ENCODE results near the gene FAM50B.
A peak's percentile ranks its signal among the peaks of the same experiment; 100 is the strongest.

The FAM50B gene, protein sequence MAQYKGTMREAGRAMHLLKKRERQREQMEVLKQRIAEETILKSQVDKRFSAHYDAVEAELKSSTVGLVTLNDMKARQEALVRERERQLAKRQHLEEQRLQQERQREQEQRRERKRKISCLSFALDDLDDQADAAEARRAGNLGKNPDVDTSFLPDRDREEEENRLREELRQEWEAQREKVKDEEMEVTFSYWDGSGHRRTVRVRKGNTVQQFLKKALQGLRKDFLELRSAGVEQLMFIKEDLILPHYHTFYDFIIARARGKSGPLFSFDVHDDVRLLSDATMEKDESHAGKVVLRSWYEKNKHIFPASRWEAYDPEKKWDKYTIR

DNA sequence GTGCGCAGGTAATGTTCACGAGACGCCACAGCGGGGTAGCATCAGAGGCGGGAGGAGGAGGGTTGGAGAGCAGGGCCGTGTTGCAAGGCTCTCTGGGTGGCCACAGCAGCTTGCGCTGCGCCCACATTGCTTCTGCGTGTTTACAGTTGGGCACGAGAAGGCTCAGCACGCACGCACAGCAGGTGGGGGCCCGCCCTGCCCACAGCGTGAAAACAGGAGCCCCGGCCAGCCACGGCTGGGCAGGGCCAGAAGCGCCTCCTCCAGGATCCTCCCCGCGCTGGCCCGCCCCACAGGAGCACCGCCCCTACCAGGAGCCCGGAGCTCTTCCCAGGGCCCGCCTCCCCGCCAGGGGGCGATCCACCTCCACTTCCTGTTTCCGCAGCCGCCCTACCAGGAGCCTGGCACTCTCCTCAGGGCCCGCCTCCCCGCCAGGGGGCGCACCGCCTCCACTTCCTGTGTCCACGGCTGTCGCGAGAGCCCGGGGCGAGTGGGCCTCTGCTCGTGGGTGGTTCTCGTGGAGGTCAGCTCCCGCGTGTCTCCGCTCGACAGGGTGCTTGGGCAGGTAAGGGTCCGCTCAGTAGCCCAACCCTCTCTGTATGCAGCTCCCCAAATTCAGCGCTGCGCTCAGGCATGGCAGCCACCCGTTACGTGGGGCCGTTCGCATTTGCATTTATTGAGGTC lies at the start of gene FAM50B:
FAM50B (plus strand) TSS at position 449 of the 681 bp plus-strand sequence. CDS start 439 bp downstream, outside the sequence.
- peak; percentile 91 for DNase-seq

DNA sequence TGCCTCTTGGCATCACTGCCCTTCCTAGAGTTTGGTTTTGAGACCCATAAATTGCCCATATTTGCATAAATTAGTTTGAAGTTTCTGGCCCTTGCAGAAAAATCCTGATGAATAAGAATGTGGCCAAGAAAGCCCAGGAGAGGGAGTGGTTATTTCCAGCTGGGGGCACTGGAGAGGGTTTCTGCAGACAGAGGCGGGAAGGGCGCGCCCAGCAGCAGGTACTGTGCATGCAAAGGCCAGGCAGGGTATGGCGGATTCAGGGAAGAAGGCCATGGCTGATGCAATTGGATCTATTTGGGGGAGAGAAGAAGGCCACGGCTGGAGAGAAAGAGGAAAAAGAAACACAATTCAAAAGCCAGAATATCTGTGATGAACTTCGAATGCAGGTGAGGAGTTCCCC lies 49.5 kb upstream of the FAM50B start:
- no peak for DNase-seq

DNA sequence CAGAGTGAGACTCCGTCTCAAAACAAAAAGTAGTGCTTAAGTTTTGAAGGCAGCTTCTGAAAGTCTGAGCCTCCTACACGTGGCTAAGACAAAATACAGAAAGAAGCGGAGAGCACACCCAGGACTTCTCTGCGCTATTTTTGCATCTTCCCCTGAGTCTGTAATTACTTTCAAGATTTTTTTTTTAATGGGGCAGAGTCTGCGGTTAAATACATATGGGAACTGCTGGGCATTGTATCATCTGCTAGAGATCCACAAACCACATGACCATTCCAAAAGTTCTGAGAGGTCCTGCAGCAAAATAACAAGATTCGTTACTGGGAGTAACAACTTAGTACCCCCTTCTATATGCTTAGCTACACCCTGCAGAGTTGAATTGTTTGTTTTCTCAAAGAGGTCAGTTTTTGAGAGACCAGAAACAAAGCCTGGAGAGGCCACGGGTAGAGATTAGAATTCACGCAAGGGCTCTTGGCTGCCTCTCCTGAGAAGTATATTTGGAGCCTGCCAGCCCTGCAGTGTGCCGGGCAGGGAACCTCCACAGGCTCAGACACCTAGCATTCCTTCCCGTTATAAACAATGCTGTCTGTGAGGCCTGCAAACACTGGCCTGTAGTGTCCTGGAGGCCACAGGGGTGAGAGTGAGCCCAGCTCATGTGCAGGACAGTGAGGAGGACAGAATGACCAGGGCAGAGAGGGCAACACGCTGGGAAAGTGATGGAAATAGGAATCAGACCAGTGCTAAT lies 48.2 kb upstream of the FAM50B start:
- no peak for DNase-seq

DNA sequence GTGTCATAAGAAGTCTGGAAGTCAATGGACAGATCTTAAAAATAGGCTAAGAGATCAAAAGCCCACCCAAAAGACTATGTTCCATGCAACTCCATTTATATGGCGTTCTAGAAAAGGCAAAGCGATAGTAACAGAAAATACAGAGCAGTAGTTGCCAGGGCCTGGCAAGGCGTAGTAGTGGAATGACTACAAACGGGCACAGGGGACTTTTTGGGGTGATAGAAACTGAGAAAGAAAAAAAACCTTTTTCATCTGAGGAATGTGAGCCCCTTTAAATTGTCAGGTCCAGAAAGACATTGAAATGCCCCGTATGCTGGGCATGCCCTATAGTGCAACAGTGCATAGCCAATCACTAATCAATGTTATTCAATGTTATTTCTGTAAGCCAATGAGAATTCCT lies 47.2 kb upstream of the FAM50B start:
- DNase-seq = no peak

DNA sequence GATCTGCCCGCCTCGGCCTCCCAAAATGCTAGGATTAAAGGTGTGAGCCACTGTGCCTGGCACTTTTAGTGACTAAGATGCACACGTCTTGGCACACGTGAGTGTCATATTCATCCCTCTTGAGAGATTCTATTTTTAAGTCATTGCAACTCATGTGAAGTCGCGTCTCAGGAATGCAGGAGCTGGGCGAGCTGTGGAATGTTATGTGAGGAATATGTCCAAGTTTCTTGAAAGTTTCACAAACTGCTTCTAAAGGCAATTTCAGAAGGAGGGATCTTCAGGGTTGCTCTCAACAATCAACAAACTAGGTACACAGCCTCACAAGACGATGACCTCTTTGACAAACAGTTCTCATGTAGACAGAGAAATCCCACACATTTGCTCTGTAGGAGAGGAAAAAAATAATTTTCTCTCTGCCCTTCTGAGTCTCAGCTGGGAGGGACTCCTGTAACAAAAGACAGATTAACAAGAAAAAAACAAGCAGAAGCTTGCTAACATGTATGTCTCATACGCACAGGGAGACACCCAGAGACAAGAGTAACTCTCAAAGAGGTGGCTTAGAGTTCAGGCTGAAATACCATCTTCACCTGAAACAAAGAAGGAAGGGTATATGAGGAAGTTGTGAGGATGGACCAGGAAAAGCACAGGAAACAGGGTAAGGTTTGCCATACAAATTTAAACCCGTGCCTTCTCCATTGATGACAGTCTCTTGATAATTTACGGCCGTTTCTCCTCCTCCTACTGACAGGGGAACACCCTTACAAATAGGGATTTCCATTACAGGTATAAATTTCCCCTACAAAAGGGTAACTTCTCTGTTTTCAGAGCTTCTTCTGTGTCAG lies 45.3 kb upstream of the FAM50B start:
- no peak for DNase-seq

DNA sequence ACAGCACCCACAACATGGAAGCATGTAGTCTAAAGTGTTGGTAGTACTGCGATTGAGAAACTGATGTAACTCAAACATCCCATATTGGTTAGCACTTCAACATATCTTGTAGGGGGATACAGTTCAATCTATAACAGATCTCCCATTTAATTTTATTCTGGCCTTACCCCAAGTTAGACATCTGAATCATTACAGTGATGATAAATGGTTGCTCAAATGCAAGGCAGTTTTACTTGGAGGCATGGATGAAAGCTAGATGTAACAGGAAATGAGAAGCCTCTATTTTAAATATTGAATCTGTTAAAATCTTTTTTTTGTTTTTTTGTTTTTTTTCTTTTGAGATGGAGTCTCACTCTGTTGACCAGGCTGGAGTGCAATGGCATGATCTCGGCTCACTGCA lies 44.2 kb upstream of the FAM50B start:
- no peak for DNase-seq

DNA sequence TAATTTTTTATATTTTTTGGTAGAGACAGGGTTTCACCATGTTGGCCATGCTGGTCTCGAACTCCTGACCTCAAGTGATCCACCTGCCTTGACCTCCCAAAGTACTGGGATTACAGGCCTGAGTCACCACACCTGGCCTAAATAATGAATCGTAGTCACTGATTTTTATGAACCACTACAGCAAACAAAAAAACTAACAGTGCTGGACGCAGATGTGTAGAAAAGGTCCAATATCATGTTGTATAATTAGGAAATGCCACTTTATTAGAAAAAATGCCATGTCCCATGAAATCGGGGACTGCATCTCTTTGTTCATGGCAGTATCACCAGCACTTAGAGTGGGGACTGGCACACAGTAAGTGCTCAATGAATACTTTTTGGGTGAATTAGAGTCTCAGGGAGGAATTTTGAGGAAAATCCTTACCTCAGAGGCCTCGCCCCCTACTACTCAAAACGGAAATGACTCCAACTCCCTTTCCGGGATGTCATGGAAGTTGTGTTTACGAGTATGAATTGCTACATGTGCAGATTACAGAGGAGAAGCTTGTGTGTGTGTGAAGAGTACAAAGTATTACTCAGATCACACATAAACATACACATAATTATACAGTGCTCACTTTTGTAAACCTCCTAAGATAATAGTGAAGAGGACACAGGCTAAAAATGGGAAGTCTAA lies 43.6 kb upstream of the FAM50B start:
- no peak for DNase-seq

DNA sequence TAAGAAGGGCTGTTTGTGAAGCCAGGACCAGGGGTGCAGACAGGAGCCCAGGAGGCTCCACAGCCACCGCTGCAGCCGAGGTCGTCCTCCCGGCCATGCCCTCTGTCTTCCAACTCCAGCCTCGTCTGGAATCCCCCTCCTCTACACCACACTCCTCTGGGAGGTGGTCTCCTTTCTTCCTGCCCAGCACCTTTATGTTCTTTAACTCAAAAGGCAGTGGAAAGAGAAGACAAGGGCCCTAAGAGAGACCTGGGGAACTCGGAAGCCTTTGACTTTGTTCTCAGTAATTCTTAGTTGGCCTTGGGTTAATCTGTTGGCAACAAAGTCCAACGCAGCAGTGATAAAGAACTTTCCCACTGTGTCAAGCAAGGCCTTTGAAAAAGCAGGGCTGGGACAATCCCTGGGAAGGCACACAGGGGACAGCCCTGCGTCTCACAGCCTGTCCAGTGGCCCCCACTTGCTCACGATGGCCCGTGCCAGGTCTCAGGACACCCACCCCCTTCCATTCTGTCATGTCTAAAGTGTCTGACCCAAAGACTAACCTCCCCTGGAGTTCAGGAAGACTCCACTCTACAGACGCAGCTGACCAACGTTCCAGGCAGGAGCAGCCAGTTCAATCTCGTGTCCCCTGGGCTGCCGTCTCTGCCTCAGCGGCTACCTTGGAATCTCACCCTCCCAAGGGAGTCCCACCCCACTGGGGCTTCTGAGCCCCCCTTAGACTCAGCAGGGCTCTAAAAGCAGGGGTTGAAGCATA lies 42.8 kb upstream of the FAM50B start:
- DNase-seq = no peak

DNA sequence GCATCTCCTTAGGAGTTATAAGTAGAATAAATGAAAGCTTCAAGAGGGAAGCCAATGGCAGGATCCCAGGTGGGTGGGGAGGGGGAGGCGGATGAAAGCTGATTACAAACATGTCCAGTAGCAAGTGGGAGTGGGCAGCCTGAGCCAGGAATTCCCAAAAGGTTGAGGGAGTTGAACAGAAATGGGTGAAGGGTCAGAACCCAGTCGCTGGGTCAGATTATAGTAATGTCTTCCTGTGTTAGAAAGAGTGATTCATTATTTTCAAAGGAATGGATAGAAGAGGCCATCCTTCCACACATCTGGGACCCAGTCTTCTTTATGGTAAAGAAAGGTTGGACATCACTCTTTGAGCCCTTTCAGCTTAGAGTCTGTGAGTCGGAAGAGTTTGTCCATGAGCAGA lies 41.0 kb upstream of the FAM50B start:
- no peak for DNase-seq

DNA sequence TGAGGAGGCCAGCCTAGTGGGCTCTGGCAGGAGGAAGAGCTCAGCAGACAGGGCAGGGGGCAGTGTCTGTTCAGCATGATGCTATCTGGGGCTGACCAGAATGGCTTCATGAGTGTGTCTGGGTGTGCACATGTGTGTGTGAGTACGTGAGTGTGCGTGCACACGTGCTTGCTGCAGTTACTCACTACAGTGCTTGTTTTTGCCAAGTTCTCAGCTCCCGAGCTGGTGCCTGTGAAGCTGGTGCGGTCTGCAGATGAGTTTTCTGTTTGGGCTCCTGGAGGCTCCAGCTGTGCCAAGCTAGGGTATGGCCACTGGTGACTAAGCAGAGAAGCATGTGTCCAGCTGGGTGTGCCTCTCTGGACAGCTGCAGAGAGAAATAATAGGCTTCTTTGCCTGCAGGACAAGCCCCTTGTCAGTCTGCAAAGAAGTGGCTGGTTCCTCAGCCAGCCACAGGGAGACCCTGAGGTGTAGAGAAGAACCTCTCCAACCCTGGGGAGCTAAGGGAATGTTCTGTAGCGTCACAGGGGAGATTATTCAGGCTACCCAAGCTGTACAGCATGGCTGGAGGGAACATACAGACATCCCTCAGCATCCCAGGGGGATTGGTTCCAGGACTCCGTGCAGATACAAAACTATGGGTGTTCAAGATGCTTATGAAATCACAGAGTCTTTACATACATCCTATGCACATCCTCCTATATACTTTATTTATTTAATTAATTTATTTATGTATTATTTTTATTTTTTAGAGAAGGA lies 40.2 kb upstream of the FAM50B start:
- no peak for DNase-seq

DNA sequence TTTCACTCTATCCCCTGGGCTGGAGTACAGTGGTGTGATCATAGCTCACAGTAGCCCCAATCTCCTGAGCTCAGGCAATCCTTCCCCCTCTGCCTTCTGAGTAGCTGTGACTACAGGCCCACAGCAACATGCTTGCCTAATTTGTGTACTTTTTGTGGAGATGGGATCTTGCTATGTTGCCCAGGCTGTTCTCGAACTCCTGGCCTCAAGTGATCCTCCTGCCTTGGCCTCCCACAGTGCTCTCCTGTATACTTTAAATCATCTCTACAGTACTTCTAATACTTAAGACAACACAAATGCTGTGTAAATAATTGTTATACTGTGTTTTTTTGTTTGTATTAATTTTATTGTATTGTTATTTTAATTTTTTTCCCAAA lies 39.7 kb upstream of the FAM50B start:
- DNase-seq = no peak

DNA sequence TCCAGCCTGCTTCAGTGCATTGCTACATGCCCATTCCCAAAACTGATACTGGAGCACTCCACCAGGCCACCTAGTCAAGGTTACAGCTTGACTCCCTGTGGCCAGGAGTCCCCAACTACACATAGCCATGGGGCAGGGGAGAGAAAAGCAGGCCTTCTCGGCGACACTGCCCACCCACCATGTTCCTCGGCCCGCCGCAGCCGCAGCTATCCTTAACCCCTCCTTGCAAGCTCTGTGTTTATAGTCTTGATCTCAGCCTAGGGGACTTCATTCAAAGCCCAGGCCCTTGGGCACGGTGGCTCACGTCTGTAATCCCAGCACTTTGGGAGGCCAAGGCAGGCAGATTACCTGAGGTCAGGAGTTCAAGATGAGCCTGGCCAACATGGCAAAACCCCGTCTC lies 39.2 kb upstream of the FAM50B start:
- DNase-seq = no peak

DNA sequence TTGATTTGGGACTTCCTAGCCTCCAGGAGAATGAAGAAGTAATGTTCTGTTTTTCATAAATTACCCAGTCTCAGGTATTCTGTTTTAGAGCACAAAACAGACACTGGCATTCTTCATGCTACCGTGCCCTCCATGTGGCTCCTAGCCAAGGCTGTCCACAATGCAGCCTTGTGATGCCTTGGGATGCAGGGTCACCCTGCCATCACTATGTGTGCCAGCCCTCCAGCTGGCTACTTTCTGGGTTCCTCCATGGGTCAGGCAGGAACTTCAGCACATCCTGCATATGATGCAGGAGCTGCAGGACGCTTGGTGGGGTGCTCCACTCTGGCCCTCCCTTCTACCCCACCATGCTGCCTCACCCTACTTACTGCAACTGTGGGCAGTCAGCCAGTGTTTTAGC lies 38.0 kb upstream of the FAM50B start:
- no peak for DNase-seq

DNA sequence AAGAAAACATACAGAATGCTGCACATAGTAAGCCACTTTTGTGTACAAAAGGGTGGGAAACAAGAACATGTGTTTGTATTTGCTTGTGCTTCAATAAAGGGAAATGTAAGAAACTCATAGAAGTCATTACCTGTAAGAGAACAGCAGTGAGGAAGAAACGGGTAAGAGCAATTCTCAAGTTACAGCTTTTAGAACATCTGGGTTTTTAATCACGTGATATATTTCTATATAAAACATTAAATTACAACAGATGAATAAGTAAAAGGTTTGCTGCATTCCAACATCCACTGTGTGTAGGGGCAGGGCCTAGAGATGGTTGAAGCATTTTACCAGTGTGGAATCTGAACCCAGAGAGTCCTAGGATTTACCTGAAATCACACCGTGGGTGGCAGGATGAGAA lies 36.6 kb upstream of the FAM50B start:
- DNase-seq = no peak

DNA sequence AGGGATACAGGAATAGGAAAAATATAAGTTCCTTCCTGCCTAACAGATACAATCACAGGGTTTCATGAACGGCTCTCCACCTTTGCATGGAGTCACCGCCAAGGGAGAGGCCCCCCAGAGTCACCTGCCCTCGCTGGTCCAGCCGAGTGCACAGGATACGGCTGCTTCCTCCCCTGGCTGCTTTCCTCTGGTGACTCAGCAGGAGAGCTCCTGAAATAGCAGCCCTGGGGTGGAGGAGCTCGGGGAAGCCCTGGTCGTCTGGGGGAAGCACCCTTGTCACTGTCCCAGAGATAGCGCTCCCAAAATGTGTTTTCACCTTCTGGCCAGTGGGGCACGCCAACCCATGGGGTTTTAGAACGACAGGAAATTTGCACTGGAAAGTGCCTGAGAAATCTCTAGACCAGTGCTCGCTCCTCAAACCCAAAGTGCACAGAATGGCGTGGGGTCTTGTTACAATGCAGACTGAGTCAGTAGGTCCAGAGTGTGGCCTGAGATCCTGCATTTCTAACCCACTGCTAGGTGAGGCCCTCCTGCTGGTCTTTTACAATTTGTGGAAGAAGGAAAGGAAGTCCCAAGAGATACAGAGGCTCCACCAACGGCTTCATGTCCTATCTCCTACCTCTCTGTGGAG lies 35.9 kb upstream of the FAM50B start:
- DNase-seq = no peak

DNA sequence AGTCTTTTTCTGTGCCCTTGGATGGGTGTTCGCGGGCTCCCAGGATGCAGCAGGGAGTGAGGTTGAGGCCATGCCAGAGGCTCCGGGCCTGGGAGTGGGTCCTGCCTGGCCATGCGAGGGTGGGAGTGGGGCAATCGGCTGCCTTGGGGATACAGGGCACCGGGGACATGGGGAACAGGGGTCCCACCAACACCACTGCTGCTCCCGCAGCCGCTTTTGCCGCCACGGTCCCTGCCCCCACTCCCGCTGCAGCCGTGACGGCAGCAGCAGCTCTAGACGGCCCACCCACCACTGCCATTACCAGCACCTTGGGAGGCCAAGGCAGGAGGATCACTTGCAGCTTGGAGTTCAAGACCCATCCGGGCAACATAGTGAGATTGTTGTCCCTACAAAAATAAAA lies 35.3 kb upstream of the FAM50B start:
- DNase-seq = no peak

DNA sequence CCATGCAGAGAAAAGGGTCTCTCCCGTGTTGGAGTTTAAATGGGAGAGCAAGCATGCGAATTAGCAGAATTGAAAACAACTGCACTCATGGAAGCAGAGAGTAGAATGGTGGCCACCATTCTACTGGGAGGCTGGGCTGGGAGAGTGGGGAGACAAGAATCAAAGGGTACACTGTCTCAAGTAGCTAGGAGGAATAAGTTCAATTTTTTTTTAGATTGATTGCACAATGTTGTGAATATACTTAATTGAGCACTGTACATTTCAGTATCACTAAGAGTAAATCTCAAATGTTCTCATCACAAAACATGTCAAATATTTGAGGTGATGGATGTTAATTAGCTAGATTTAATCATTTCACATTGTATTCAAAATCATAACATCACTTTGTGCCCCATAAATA lies 34.6 kb upstream of the FAM50B start:
- DNase-seq = no peak

DNA sequence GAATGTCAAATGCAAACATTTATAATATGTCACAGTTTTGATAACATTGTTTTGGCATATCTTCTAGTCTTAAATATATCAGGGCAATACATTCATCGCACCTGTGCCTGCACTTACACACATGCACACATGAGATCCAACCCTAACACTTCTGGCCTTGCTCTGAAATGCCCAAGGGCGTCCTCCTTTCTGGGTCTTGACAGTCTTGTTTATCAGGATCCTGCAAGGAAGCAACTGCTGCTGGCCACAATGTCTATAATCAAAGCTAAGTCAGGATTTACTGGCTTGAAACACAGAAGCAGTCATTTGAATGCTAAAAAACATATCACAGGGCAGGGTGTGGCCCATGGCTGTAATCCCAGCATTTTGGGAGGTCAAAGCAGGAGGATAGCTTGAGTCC lies 32.9 kb upstream of the FAM50B start:
- no peak for DNase-seq

DNA sequence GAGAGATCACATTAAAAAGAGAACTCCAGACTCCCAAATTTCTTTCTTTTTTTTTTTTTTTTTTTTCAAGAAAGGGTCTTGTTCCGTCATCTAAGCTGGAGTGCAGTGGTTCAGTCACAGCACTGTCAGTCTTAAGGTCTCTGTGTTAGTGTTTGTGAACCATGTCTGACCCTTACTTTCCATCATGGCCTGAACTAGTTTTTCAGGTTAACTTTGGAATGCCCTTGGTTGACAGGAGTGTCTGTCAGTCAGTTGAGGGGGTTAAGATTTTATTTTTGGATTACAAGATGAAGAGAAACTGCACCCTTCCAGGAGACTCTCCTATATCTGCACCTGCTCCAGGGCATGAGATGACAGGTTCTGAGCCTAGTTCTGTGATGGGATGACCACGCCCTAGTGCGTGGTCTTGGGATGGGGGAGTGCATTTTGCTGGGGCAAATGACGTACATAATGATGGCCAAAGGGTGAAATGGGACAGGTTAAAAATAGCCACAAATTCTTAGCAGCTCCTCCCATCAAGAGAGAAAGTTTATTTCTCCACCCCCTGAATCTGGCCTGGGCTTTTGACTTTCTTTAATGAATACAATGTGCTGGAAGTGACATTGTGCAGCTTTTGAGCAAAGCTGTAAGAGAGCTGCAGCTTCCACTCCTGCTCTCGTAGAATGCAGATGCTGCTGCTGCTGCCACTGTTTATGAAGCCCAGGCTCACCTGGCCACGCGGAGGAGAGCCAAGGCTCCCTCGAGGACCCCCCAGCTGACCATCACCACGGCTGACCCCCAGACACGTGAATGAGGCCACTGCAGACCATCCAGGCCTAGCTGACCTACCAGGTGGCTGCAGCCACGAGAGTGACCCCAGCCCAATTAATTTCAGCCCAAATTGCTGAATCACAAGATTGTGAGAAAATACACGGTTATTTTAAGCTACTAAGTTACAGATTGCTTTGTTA lies 29.7 kb upstream of the FAM50B start:
- no peak for DNase-seq

Measured in activated naive CD4-positive, alpha-beta T cell treated with anti-CD3 and anti-CD28 coated beads, Interleukin-2, amount 50 U/mL, for 16 hours (primary cell).